Bladder microvascular endothelial cell (primary cell): ENCODE measurements around the gene ZBED1. TPM values are rescaled to one million over a fixed set of nuclear protein-coding genes. Genes with fewer than 3 reads are reported as not detected.

Experiments
- total RNA-seq: library from RNA; depleted of rRNA; stranded (reverse); fragments of >200 nt; gene quantifications from 2 replicates; pipeline ENCODE4 v1.2.3, GENCODE V29; 2014

Gene ZBED1
- total RNA-seq = 39.7 and 53.6 TPM in 2 replicates

GRCh38 chrX:2500803-2501558 lies at the start of gene ZBED1, which contains the start of gene DHRSX:
Gene ZBED1, minus strand, starts transcription at chrX:2500976. Its CDS starts 10,257 bp downstream, at chrX:2490719.
Gene DHRSX, minus strand, starts transcription at chrX:2500976. Its CDS starts 51 bp downstream, at chrX:2500925.

Other genes starting within 250 kb of the ZBED1 start
- 13.4 and 24.5 TPM in 2 replicates for gene DHRSX, start within 50 bp of the ZBED1 start, total RNA-seq
- 242 and 300 TPM in 2 replicates for gene CD99, start 190.3 kb upstream of the ZBED1 start, total RNA-seq